ENCODE measurements around the gene CFAP52. TPM values are rescaled to one million over a fixed set of nuclear protein-coding genes. Genes with fewer than 3 reads are reported as not detected.
"Not testable (repeated sequence)": the region's sequence is repeated elsewhere in the genome, so short reads cannot be mapped to it uniquely, and the experiment has no call there.

CFAP52 gene
- total and polyA plus RNA-seq, 7 donors = 0.12 to 0.21 TPM; not detected in 5

DNA sequence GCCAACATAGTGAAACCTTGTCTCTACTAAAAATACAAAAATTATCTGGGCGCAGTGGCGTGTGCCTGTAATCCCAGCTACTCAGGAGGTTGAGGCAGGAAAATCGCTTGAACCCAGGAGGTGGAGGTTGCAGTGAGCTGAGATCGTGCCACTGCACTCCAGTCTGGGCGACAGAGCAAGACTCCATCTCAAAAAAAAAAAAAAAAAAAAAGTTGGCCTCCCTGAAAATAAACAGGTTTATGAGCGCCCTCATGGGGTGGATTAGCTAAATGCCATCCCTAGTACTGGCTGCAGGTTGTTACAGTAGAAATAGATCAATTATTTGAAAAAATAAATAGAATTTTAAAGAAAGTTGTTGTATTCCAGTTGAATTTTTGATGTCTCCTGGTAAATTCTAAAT, 21.7 kb upstream of the CFAP52 start:
- H3K4me3 ChIP-seq; ATAC-seq; H3K4me1 ChIP-seq; H3K27ac ChIP-seq; intact Hi-C loops (cut with DNase I); H3K27me3 ChIP-seq (ENCODE audit: insufficient read depth in 3 of 3, low read length in 2 of 3); H3K9me3 ChIP-seq; DNase-seq: not testable (repeated sequence)
- TF ChIP-seq, protein P1, sequence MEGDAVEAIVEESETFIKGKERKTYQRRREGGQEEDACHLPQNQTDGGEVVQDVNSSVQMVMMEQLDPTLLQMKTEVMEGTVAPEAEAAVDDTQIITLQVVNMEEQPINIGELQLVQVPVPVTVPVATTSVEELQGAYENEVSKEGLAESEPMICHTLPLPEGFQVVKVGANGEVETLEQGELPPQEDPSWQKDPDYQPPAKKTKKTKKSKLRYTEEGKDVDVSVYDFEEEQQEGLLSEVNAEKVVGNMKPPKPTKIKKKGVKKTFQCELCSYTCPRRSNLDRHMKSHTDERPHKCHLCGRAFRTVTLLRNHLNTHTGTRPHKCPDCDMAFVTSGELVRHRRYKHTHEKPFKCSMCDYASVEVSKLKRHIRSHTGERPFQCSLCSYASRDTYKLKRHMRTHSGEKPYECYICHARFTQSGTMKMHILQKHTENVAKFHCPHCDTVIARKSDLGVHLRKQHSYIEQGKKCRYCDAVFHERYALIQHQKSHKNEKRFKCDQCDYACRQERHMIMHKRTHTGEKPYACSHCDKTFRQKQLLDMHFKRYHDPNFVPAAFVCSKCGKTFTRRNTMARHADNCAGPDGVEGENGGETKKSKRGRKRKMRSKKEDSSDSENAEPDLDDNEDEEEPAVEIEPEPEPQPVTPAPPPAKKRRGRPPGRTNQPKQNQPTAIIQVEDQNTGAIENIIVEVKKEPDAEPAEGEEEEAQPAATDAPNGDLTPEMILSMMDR (IDR thresholded peaks at IDR 0.05) = peak; percentile 28
- H3K36me3 ChIP-seq (ENCODE audit: insufficient read depth in 1 of 2, low read depth in 1 of 2) = peaks cover 0 to 20% of the 10 kb centered on the region in 2 donors
- 79 to 87% (median 82%) methylated on average over 6 of the region's 6 CpGs for WGBS, 3 donors

DNA sequence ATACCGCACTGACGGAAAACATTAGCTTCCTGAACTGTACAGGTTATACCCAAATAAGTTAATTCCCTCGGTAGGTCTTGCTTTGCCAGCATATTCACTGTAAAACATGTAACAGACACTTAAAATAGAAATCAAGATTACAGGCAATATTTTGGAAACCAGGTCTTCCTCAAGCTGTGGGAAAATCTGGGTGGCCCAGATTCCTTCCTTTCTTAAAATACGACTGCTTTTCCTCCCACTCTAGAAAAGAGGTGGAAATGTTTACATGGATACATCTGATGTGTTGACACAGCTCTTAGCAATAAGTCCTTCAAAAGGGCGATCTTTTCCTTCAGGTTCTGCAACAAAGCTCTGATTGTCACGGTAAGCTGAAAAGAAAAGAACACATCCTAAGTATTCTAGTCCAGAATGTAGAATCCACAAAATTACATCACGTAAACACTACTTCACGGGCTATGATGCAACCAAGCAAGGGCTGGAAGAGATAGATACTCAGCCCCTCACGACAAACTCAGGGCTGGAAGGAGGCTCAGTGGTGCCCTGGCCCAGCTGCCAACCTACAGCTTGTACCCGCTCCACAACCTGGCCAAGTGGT, 19.2 kb upstream of the CFAP52 start:
- DNase-seq (no peak), ATAC-seq (no peak)
- intact Hi-C loops (cut with DNase I) = no loop called here
- Histone ChIP-seq H3K4me3 (no peak overlapping the region), H3K27me3 (ENCODE audit: insufficient read depth in 3 of 3, low read length in 2 of 3) (no peaks in the 10 kb centered on the region), H3K4me1 (no peaks in the 10 kb centered on the region), H3K27ac (no peak overlapping the region), H3K36me3 (ENCODE audit: insufficient read depth in 1 of 2, low read depth in 1 of 2) (peaks cover 0 to 15% of the 10 kb centered on the region in 2 donors), H3K9me3 (no peaks in the 10 kb centered on the region)
- TF ChIP-seq, protein P1 (IDR thresholded peaks at IDR 0.05) = no peak
- WGBS, 3 donors = 84 to 85% (median 84%) methylated on average over 10 of the region's 10 CpGs

DNA sequence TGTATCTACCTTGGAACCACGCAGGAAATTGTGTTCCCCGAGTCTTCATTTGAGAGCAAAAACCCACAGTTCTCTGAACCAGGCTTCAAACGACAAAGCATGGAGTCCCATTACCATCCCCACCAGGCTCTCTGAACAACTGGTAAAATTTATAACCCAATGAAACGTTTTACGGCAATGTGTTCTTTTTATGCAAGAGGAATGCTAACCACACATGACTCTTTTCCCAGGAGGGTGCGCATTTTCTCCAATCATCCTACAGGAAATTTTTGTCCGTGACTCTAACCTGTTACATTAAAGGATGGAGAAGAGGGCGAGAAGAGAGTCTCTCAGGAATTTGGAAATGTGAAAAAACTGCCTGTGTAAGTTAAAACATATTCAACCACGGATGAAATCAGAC, 18.6 kb upstream of the CFAP52 start:
- Histone ChIP-seq H3K27me3 (ENCODE audit: insufficient read depth in 3 of 3, low read length in 2 of 3) (no peaks in the 10 kb centered on the region), H3K4me1 (no peaks in the 10 kb centered on the region), H3K36me3 (ENCODE audit: insufficient read depth in 1 of 2, low read depth in 1 of 2) (peaks cover 0 to 15% of the 10 kb centered on the region in 2 donors), H3K27ac (no peak overlapping the region), H3K9me3 (no peaks in the 10 kb centered on the region), H3K4me3 (no peak overlapping the region)
- ATAC-seq (no peak), DNase-seq (no peak)
- WGBS, 3 donors = 62 to 80% (median 70%) methylated on average over 9 of the region's 9 CpGs
- TF ChIP-seq, protein P1 (IDR thresholded peaks at IDR 0.05) = no peak
- intact Hi-C loops (cut with DNase I) = no loop called here

DNA sequence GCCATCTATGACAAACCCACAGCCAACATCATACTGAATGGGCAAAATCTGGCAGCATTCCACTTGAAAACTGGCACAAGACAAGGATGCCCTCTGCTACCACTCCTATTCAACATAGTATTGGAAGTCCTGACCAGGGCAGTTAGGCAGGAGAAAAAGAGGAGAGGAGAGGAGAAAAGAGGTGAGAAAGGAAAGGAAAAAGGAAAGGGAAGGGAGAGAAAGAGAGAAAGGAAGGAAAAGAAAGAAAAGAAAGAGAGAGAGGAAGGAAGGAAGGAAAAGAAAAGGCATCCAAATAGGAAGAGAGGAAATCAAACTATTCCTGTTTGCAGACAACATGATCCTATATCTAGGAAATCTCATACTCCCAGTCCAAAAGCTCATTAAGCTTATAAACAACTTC, 12.3 kb upstream of the CFAP52 start:
- H3K4me3 ChIP-seq = no peak overlapping the region
- no peaks in the 10 kb centered on the region for H3K9me3 ChIP-seq
- no peaks in the 10 kb centered on the region for H3K4me1 ChIP-seq
- DNase-seq = no peak
- H3K36me3 ChIP-seq (ENCODE audit: insufficient read depth in 1 of 2, low read depth in 1 of 2) = peaks cover 0 to 20% of the 10 kb centered on the region in 2 donors
- TF ChIP-seq, protein P1 (IDR thresholded peaks at IDR 0.05) = no peak
- H3K27ac ChIP-seq = no peak overlapping the region
- no peaks in the 10 kb centered on the region for H3K27me3 ChIP-seq (ENCODE audit: insufficient read depth in 3 of 3, low read length in 2 of 3)
- no peak for ATAC-seq
- intact Hi-C loops (cut with DNase I) = no loop called here

DNA sequence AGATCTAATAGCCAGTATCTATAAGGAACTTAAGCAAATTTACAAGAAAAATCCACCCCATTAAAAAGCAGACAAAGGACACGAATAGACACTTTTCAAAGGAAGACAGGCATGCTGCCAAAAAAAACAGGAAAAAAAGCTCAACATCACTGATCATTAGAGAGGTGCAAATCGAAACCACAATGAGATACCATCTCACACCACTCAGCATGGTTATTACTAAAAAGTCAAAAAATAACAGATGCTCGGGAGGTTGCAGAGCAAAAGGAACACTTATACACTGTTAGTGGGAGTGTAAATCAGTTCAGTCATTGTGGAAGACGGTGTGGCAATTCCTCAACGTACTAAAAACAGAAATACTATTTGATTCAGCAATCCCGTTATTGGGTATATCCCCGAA, 10.4 kb upstream of the CFAP52 start:
- intact Hi-C loops (cut with DNase I) = no loop called here
- no peak for DNase-seq
- Histone ChIP-seq H3K27ac (no peak overlapping the region), H3K9me3 (no peaks in the 10 kb centered on the region), H3K4me3 (no peak overlapping the region), H3K4me1 (no peaks in the 10 kb centered on the region), H3K36me3 (ENCODE audit: insufficient read depth in 1 of 2, low read depth in 1 of 2) (peaks cover 0 to 20% of the 10 kb centered on the region in 2 donors), H3K27me3 (ENCODE audit: insufficient read depth in 3 of 3, low read length in 2 of 3) (no peaks in the 10 kb centered on the region)
- ATAC-seq = no peak
- WGBS, 3 donors = 67 to 69% (median 68%) methylated on average over 7 of the region's 7 CpGs
- TF ChIP-seq, protein P1 (IDR thresholded peaks at IDR 0.05) = no peak

DNA sequence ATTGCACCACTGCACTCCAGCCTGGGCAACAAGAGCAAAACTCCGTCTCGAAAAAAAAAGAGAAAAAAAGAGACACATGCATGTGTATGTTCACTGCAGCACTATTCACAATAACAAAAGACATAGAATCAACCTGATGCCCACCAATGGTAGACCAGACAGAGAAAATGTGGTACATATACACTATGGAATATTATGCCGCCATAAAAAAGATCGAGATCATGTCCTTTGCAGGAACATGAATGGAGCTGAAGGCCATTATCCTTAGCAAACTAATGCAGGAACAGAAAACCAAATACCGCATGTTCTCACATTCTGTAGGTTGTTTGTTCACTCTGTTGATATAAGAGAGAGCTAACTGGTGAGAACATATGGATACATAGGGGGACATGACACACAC, 9.7 kb upstream of the CFAP52 start:
- H3K4me1 ChIP-seq; intact Hi-C loops (cut with DNase I); H3K4me3 ChIP-seq; H3K27me3 ChIP-seq (ENCODE audit: insufficient read depth in 3 of 3, low read length in 2 of 3); ATAC-seq; H3K9me3 ChIP-seq; DNase-seq; H3K27ac ChIP-seq: not testable (repeated sequence)
- WGBS, 3 donors = 85 to 98% (median 97%) methylated on average over 5 of the region's 5 CpGs
- H3K36me3 ChIP-seq (ENCODE audit: insufficient read depth in 1 of 2, low read depth in 1 of 2) = peaks cover 0 to 20% of the 10 kb centered on the region in 2 donors

All from psoas muscle (tissue), 8 donors.